Psoas muscle (tissue), 8 donors: ENCODE data around the gene CIC. TPM values are rescaled to one million over a fixed set of nuclear protein-coding genes. Genes with fewer than 3 reads are reported as not detected.
"Not testable (repeated sequence)": the region's sequence is repeated elsewhere in the genome, so short reads cannot be mapped to it uniquely, and the experiment has no call there.

Experiments
- ATAC-seq, 4 donors: fragments of 200-7000 bp; cut with Tn5 transposase; one replicate each; pipeline ENCODE4 v1.9.1; 2020; ENCODE audit warnings: moderate library complexity in 3 of 4, mild to moderate bottlenecking in 2 of 4
- DNase-seq, 2 donors: peaks; one replicate each; pipeline ENCODE4 v3.0.0-alpha.2; 2020
- H3K27ac ChIP-seq: fragments of 200-600 bp; one replicate; pipeline ENCODE4 v1.8.0; 2022
- H3K27me3 ChIP-seq, 3 donors: fragments of 200-600 bp in 1 of 3; one replicate each; pipeline versions ENCODE4 v1.6.1 to v1.8.0; 2013 to 2022; ENCODE audit warnings: low read length in 2 of 3, mild to moderate bottlenecking in 2 of 3, moderate library complexity in 1 of 3; ENCODE audit not compliant: insufficient read depth in 3 of 3
- H3K36me3 ChIP-seq, 2 donors: fragments of 200-600 bp in 1 of 2; one replicate each; pipeline versions ENCODE4 v1.6.1 to v1.8.0; 2013 to 2022; ENCODE audit warnings: low read depth in 1 of 2, mild to moderate bottlenecking in 1 of 2, moderate library complexity in 1 of 2; ENCODE audit not compliant: insufficient read depth in 1 of 2
- H3K4me1 ChIP-seq: fragments of 200-600 bp; one replicate; pipeline ENCODE4 v1.8.0; 2022
- H3K4me3 ChIP-seq: fragments of 200-600 bp; one replicate; pipeline ENCODE4 v1.8.0; 2022; ENCODE audit warnings: mild to moderate bottlenecking
- H3K9me3 ChIP-seq: fragments of 200-600 bp; one replicate; pipeline ENCODE4 v1.8.0; 2022
- CTCF ChIP-seq: fragments of 200-600 bp; IDR thresholded peaks from one replicate; pipeline ENCODE4 v1.8.0; 2022; ENCODE audit warnings: antibody characterized with exemption
- WGBS, 3 donors: extraction: QIAGEN DNeasy Blood & Tissue Kit; methylation state at CpG; one replicate each; pipeline versions ENCODE4 v1.1.6 to v1.1.7; 2013; 5-methylcytosine and 5-hydroxymethylcytosine counted together
- intact Hi-C, 2 donors: fragments of 100-400 bp; cut with DNase I; formaldehyde crosslinking; loops; one replicate each; pipeline versions ENCODE4 v1.11.0 to v1.14.2; 2022
- polyA plus RNA-seq, 3 donors: library from polyadenylated mRNA; stranded (reverse); fragments of 200-250 nt; gene quantifications; one replicate each; pipeline ENCODE4 v1.2.3, GENCODE V29; 2013
- total RNA-seq, 4 donors: library from RNA; stranded (reverse); fragmentation: NEBNext Ultra II Directional in 2 of 4; extraction: Animal tissue kit (Norgen Biotek cat#: 25700) in 2 of 4; gene quantifications; one replicate each; pipeline versions ENCODE4 v1.2.1 to v1.2.4, GENCODE V29; 2021 to 2023
- donor health status: healthy with polysubstance abuse.
- donor health status: DM: no; HTN: no; CAD: no; lungs with moderate emphysema.
- donor health status: Bipolar disorder and iron deficiency.
- donor health status: healthy.
- donor health status: DM: yes; HTN: yes; CAD: no.
- donor health status: DM: no; HTN: no; CAD: no.
- donor health status: DM: no; HTN: no; CAD: no.
- donor health status: DM: yes; HTN: yes; CAD: no.

The CIC gene
- total and polyA plus RNA-seq, 7 donors = 17.1 to 55.0 (median 36.4) TPM

DNA sequence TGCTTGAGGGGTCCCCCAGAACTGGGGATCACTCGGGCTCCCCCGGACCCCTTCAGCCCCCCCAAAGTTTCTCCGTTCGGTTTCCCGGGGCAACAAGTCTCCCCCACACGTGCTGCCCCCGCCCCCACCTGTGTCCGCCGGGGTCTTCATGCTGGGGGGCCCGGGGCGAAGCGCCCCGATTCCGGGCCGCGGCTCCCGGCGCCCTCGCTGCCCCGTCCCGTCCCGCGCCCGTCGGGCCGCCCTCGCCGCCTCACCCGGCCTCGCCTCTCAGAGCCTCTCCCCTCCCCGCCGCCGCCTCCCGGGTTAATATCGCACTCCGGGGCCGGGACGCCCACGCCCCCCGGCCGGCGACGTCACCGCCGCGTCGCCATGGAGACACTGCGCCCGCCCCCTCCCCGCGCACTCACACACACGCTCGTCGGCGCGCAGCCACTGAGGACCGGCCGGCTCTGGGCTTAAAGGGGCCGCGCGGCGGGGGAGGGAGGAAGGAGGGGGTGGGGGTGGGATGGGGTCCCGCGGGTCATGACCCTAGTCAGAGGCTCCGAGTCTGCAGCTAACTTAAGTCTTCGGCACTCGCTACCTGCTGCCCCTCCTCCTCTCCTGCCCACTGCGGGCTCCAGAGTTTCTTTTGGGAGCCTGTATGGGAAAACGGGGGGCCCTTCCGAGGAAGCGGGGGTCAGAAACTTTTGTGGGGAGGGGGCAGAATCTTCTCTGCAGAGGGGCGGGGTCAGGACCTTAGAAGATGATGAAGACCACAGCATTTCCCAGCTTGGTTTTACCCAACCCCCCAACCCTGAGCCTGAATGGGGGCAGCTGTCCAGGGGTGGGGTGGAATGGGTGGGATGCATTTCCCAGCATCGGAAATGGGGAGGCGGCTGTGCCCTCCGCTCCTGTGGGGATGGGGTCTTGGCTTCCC lies 13.9 kb upstream of the CIC start, which contains the start of gene ERF:
Gene ERF, minus strand, starts transcription at position 279 of the 916 bp plus-strand sequence. Its CDS starts 129 bp downstream, at position 150.
- intact Hi-C loops = no loop called here
- DNase-seq (peak; percentile 93 to 95), ATAC-seq (peak; percentile 78 to 83 (median 82))
- WGBS, 3 donors = 1% methylated on average over 28 to 75 of the region's 75 CpGs
- Histone ChIP-seq H3K9me3 (no peaks in the 10 kb centered on the region), H3K4me1 (peaks cover 19% of the 10 kb centered on the region), H3K27me3 (peaks cover 0 to 4% (median 0%) of the 10 kb centered on the region in 3 donors), H3K27ac (peak within 1 kb of the TSS; percentile 92), H3K36me3 (no peaks in the 10 kb centered on the region), H3K4me3 (peak within 1 kb of the TSS; percentile 95)
- no peak for TF ChIP-seq CTCF

- ATAC-seq (peak in 1 of 4 donors; percentile 17), DNase-seq (peak in 1 of 2 donors; percentile 79)
- no peaks in the 10 kb centered on the region for H3K36me3 ChIP-seq
- H3K27me3 ChIP-seq = peaks cover 0 to 4% (median 0%) of the 10 kb centered on the region in 3 donors
- TF ChIP-seq CTCF = no peak
- intact Hi-C loops = no loop called here
- peaks cover 15% of the 10 kb centered on the region for H3K4me1 ChIP-seq
- peak overlapping the region; percentile 95 for H3K4me3 ChIP-seq
- 4 to 5% (median 5%) methylated on average over 38 of the region's 38 CpGs for WGBS, 3 donors
- H3K9me3 ChIP-seq = no peaks in the 10 kb centered on the region
- peak overlapping the region; percentile 92 for H3K27ac ChIP-seq
Measured at GRCh38 chr19:42255766-42256745, 13.0 kb upstream of the CIC start.

GRCh38 chr19:42257842-42258241 lies 11.2 kb upstream of the CIC start:
- ATAC-seq, H3K4me1 ChIP-seq, H3K9me3 ChIP-seq, H3K36me3 ChIP-seq, H3K27me3 ChIP-seq, H3K4me3 ChIP-seq, intact Hi-C loops, H3K27ac ChIP-seq, DNase-seq: not testable (repeated sequence)
- 80 to 91% (median 89%) methylated on average over 3 of the region's 3 CpGs for WGBS, 3 donors

GRCh38 chr19:42261763-42262162 lies 7.3 kb upstream of the CIC start:
- Histone ChIP-seq H3K27me3 (no peaks in the 10 kb centered on the region), H3K27ac (no peak overlapping the region), H3K4me3 (no peak overlapping the region), H3K9me3 (no peaks in the 10 kb centered on the region), H3K4me1 (no peaks in the 10 kb centered on the region), H3K36me3 (no peaks in the 10 kb centered on the region)
- TF ChIP-seq CTCF = no peak
- no peak for DNase-seq
- WGBS, 3 donors = 95 to 100% (median 96%) methylated on average over 3 of the region's 3 CpGs
- no peak for ATAC-seq
- intact Hi-C loops = no loop called here

DNA sequence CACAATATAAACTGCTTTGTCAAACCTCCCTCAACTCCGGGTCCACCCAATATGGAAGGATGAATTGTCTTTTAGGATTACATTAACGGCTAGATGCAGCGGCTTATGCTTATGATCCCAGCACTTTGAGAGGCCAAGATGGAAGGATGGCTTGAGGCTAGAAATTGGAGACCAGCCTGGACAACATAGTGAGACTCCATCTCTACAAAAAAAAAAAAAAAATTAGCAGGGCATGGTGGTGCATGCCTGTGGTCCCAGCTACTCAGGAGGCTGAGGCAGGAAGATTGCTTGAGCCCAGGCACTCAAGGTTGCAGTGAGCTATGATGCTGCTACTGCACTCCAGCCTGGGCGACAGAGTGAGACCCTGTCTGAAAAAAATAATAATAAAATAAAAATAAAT lies 2.9 kb upstream of the CIC start:
- intact Hi-C loops, ATAC-seq, H3K9me3 ChIP-seq, DNase-seq, H3K27me3 ChIP-seq, H3K36me3 ChIP-seq, H3K27ac ChIP-seq, H3K4me3 ChIP-seq: not testable (repeated sequence)
- WGBS, 3 donors = 82 to 91% (median 89%) methylated on average over 4 of the region's 4 CpGs
- H3K4me1 ChIP-seq = peaks cover 17% of the 10 kb centered on the region

GRCh38 chr19:42266928-42267603 lies 2.0 kb upstream of the CIC start:
- Histone ChIP-seq H3K27ac (peak overlapping the region; percentile 100), H3K4me1 (peaks cover 27% of the 10 kb centered on the region)
- H3K4me3 ChIP-seq, H3K27me3 ChIP-seq, DNase-seq, ATAC-seq, H3K36me3 ChIP-seq, intact Hi-C loops, H3K9me3 ChIP-seq: not testable (repeated sequence)
- WGBS, 3 donors = 93 to 94% (median 94%) methylated on average over 23 to 25 of the region's 25 CpGs
